ENCODE data around the gene SAXO2. TPM values are rescaled to one million over a fixed set of nuclear protein-coding genes. Genes with fewer than 3 reads are reported as not detected.

The SAXO2 gene
- total and polyA plus RNA-seq, 2 donors (not counting 1 experiment from before 2014, with no cell fraction given) = 2.5 to 30.2 TPM

GRCh38 chr15:82300883-82301282 lies 38.3 kb downstream of the SAXO2 start:
- no peak overlapping the region for H3K27ac Mint-ChIP-seq
- 92% methylated on average over 7 of the region's 7 CpGs for WGBS (ENCODE audit: insufficient coverage)
- ChIA-PET CTCF (no interaction called here), POLR2A (no interaction called here)
- no peaks in the 10 kb centered on the region for H3K36me3 ChIP-seq (replicated peaks in 1 of 2; ENCODE audit: control extremely low read depth in 1 of 2, control insufficient read depth in 1 of 2, extremely low read depth in 1 of 2, insufficient read depth in 2 of 2, low read length in 1 of 2)
- H3K4me3 ChIP-seq (ENCODE audit: control extremely low read depth in 1 of 5, extremely low read depth in 1 of 5, insufficient read depth in 1 of 5, low read depth in 2 of 5, low read length in 4 of 5) = no peak overlapping the region
- intact Hi-C loops (cut with micrococcal nuclease) = no loop called here
- H3K4me1 Mint-ChIP-seq = peaks cover 2% of the 10 kb centered on the region
- H3K27me3 Mint-ChIP-seq = no peaks in the 10 kb centered on the region
- no peaks in the 10 kb centered on the region for H4K20me1 ChIP-seq (ENCODE audit: control insufficient read depth, insufficient read depth, low read length, poor library complexity, severe bottlenecking)
- DNase-seq (no peak), ATAC-seq (ENCODE audit: low read depth) (no peak)
- H3K9me3 Mint-ChIP-seq (ENCODE audit: insufficient read depth) = no peaks in the 10 kb centered on the region
- H3K79me2 ChIP-seq (ENCODE audit: control insufficient read depth, insufficient read depth, low read length) = no peaks in the 10 kb centered on the region
- H3K9ac ChIP-seq (ENCODE audit: low read length) = no peak overlapping the region
- H2AFZ ChIP-seq (ENCODE audit: insufficient read depth, low read depth, low read length, poor library complexity, severe bottlenecking) = no peak overlapping the region
- H3K27me3 ChIP-seq (replicated peaks in 1 of 4; ENCODE audit: control extremely low read depth in 1 of 4, control insufficient read depth in 3 of 4, insufficient read depth in 4 of 4, low read length in 3 of 4) = no peaks in the 10 kb centered on the region
- H3K4me3 Mint-ChIP-seq = no peak overlapping the region
- peaks cover 0 to 5% of the 10 kb centered on the region in 2 donors for H3K4me1 ChIP-seq (ENCODE audit: control insufficient read depth in 2 of 2, insufficient read depth in 2 of 2, low read length in 2 of 2)
- no peaks in the 10 kb centered on the region for H3K9me3 ChIP-seq (ENCODE audit: control extremely low read depth in 1 of 3, control insufficient read depth in 2 of 3, insufficient read depth in 1 of 3, low read length in 2 of 3)
- H3K27ac ChIP-seq (ENCODE audit: low read length in 2 of 2) = no peak overlapping the region
- TF ChIP-seq CTCF (IDR thresholded peaks at IDR 0.05) (no peak), EZH2 (IDR thresholded peaks at IDR 0.05; ENCODE audit: borderline replicate concordance, insufficient read depth, low read depth, low read length, poor library complexity, severe bottlenecking) (no peak)
- no peak overlapping the region for H3K4me2 ChIP-seq (replicated peaks; ENCODE audit: low read depth, low read length, poor library complexity, severe bottlenecking)

GRCh38 chr15:82301296-82302016 lies 38.8 kb downstream of the SAXO2 start:
- H3K79me2 ChIP-seq (ENCODE audit: control insufficient read depth, insufficient read depth, low read length) = no peaks in the 10 kb centered on the region
- H3K9me3 ChIP-seq (ENCODE audit: control extremely low read depth in 1 of 3, control insufficient read depth in 2 of 3, insufficient read depth in 1 of 3, low read length in 2 of 3) = no peaks in the 10 kb centered on the region
- no peaks in the 10 kb centered on the region for H3K27me3 ChIP-seq (replicated peaks in 1 of 4; ENCODE audit: control extremely low read depth in 1 of 4, control insufficient read depth in 3 of 4, insufficient read depth in 4 of 4, low read length in 3 of 4)
- no peak overlapping the region for H3K27ac Mint-ChIP-seq
- no peak overlapping the region for H3K4me2 ChIP-seq (replicated peaks; ENCODE audit: low read depth, low read length, poor library complexity, severe bottlenecking)
- no peaks in the 10 kb centered on the region for H3K27me3 Mint-ChIP-seq
- ChIA-PET CTCF (no interaction called here), POLR2A (no interaction called here)
- WGBS (ENCODE audit: insufficient coverage) = 100% methylated on average over 2 of the region's 3 CpGs
- DNase-seq = no peak
- no peak overlapping the region for H3K9ac ChIP-seq (ENCODE audit: low read length)
- peaks cover 2% of the 10 kb centered on the region for H3K4me1 Mint-ChIP-seq
- no peaks in the 10 kb centered on the region for H3K36me3 ChIP-seq (replicated peaks in 1 of 2; ENCODE audit: control extremely low read depth in 1 of 2, control insufficient read depth in 1 of 2, extremely low read depth in 1 of 2, insufficient read depth in 2 of 2, low read length in 1 of 2)
- H3K9me3 Mint-ChIP-seq (ENCODE audit: insufficient read depth) = no peaks in the 10 kb centered on the region
- H3K4me3 ChIP-seq (ENCODE audit: control extremely low read depth in 1 of 5, extremely low read depth in 1 of 5, insufficient read depth in 1 of 5, low read depth in 2 of 5, low read length in 4 of 5) = no peak overlapping the region
- no peak for TF ChIP-seq EZH2 (IDR thresholded peaks at IDR 0.05; ENCODE audit: borderline replicate concordance, insufficient read depth, low read depth, low read length, poor library complexity, severe bottlenecking)
- no peak for TF ChIP-seq CTCF (IDR thresholded peaks at IDR 0.05)
- intact Hi-C loops (cut with micrococcal nuclease) = no loop called here
- peaks cover 0 to 5% of the 10 kb centered on the region in 2 donors for H3K4me1 ChIP-seq (ENCODE audit: control insufficient read depth in 2 of 2, insufficient read depth in 2 of 2, low read length in 2 of 2)
- no peak overlapping the region for H2AFZ ChIP-seq (ENCODE audit: insufficient read depth, low read depth, low read length, poor library complexity, severe bottlenecking)
- no peak overlapping the region for H3K4me3 Mint-ChIP-seq
- H3K27ac ChIP-seq (ENCODE audit: low read length in 2 of 2) = no peak overlapping the region
- ATAC-seq (ENCODE audit: low read depth) = no peak
- no peaks in the 10 kb centered on the region for H4K20me1 ChIP-seq (ENCODE audit: control insufficient read depth, insufficient read depth, low read length, poor library complexity, severe bottlenecking)
